HEK293T (cell line): ENCODE results near the gene GPR17.

ENCODE experiments used
- ARNT ChIP-seq: fragments of 450-650 bp; IDR thresholded peaks from 2 replicates; pipeline ENCODE4 v1.6.1; 2017; ENCODE audit warnings: mild to moderate bottlenecking
- BHLHE40 ChIP-seq: fragments of 450-650 bp; IDR thresholded peaks from 2 replicates; pipeline ENCODE4 v1.6.1; 2016; ENCODE audit warnings: mild to moderate bottlenecking, moderate library complexity, borderline replicate concordance
- ELF4 ChIP-seq: fragments of 450-650 bp; IDR thresholded peaks from 2 replicates; pipeline ENCODE4 v1.6.1; 2017; ENCODE audit warnings: antibody characterized with exemption
- FOXA1 ChIP-seq: fragments of 450-650 bp; IDR thresholded peaks from 2 replicates; pipeline ENCODE4 v1.6.1; 2016; ENCODE audit warnings: mild to moderate bottlenecking
- FOXK2 ChIP-seq: fragments of 450-650 bp; IDR thresholded peaks from 2 replicates; pipeline ENCODE4 v1.6.1; 2016; ENCODE audit warnings: mild to moderate bottlenecking
- FOXM1 ChIP-seq: fragments of 450-650 bp; IDR thresholded peaks from 2 replicates; pipeline ENCODE4 v1.6.1; 2017; ENCODE audit warnings: mild to moderate bottlenecking, borderline replicate concordance
- HDGF ChIP-seq: fragments of 450-650 bp; IDR thresholded peaks from 2 replicates; pipeline ENCODE4 v1.6.1; 2017; ENCODE audit warnings: antibody characterized with exemption, borderline replicate concordance
- L3MBTL2 ChIP-seq: fragments of 450-650 bp; conservative IDR thresholded peaks from 2 replicates; pipeline ENCODE4 v1.6.1; 2016; ENCODE audit warnings: mild to moderate bottlenecking
- LEF1 ChIP-seq: fragments of 450-650 bp; IDR thresholded peaks from 2 replicates; pipeline ENCODE4 v1.6.1; 2017; ENCODE audit warnings: mild to moderate bottlenecking, borderline replicate concordance
- NFRKB ChIP-seq: fragments of 450-650 bp; IDR thresholded peaks from 2 replicates; pipeline ENCODE4 v1.6.1; 2016; ENCODE audit warnings: mild to moderate bottlenecking, moderate library complexity
- PKNOX1 ChIP-seq: fragments of 450-650 bp; IDR thresholded peaks from 2 replicates; pipeline ENCODE4 v1.6.1; 2016
- SUZ12 ChIP-seq: fragments of 450-650 bp; IDR thresholded peaks from 2 replicates; pipeline ENCODE4 v1.6.1; 2016; ENCODE audit warnings: mild to moderate bottlenecking
- TARDBP ChIP-seq: fragments of 450-650 bp; IDR thresholded peaks from 2 replicates; pipeline ENCODE4 v1.6.1; 2016
- ZNF384 ChIP-seq: fragments of 450-650 bp; IDR thresholded peaks from 2 replicates; pipeline ENCODE4 v1.6.1; 2016

DNA sequence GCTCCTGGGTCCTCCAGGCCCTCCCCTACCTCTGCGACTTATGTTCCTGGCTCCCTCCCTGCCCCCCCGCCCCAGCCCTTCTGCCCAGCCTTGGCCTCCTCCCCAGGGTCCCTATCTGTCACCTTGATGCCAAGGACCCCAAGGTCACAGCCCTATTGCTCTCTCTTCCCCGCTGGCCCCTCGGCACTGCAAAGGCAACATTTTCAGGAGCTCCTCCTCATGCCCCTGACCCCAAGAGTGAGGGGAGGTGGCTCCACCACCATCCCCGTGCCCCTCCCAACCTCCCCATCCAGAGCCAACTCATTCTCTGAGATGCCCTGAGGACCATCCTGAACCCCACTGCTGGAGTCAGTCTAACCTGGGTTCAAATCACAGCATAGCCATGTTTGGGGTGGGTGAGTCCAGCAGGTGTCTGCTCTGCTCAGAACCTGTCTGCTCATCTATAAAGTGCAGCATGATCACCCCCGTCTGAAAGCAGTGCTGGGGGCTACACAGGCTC lies 17.7 kb downstream of the GPR17 start:
- no peak for TF ChIP-seq ARNT
- TF ChIP-seq L3MBTL2 = no peak
- TF ChIP-seq HDGF = no peak
- no peak for TF ChIP-seq FOXK2
- no peak for TF ChIP-seq TARDBP
- no peak for TF ChIP-seq FOXM1
- no peak for TF ChIP-seq BHLHE40
- no peak for TF ChIP-seq NFRKB
- TF ChIP-seq ELF4 = no peak
- no peak for TF ChIP-seq FOXA1
- TF ChIP-seq ZNF384 = no peak
- no peak for TF ChIP-seq SUZ12
- TF ChIP-seq LEF1 = no peak
- no peak for TF ChIP-seq PKNOX1
